AG04449 (cell line): ENCODE measurements around the gene DHX36.

ENCODE experiments used
- CTCF ChIA-PET: fragments of 350-600 bp; formaldehyde crosslinking; extraction: SDS; loops from one replicate; lab custom pipeline; 2021; ENCODE audit warnings: antibody characterized with exemption; lab: Yijun Ruan, JAX
- POLR2A ChIA-PET: fragments of 400-600, 350-600 bp; formaldehyde crosslinking; extraction: SDS; loops from one replicate; lab custom pipeline; 2020; ENCODE audit warnings: antibody characterized with exemption, inconsistent platforms; lab: Yijun Ruan, JAX
- DNase-seq: peaks from one replicate; pipeline ENCODE4 v3.0.0-alpha.2; 2010; ENCODE audit warnings: low read depth, low spot score
- H3K4me3 ChIP-seq: 2 replicates; pipeline ENCODE4 v1.5.1; 2011; ENCODE audit warnings: low read depth, mild to moderate bottlenecking, control low read depth, low read length
- TF ChIP-seq, protein P1 (sequence below): IDR thresholded peaks from one replicate; pipeline ENCODE4 v1.5.1; 2011; ENCODE audit warnings: mild to moderate bottlenecking, moderate library complexity, low read length, control low read depth, inconsistent platforms; ENCODE audit not compliant: insufficient read depth; ENCODE audit errors: missing control alignments

Gene DHX36

DNA sequence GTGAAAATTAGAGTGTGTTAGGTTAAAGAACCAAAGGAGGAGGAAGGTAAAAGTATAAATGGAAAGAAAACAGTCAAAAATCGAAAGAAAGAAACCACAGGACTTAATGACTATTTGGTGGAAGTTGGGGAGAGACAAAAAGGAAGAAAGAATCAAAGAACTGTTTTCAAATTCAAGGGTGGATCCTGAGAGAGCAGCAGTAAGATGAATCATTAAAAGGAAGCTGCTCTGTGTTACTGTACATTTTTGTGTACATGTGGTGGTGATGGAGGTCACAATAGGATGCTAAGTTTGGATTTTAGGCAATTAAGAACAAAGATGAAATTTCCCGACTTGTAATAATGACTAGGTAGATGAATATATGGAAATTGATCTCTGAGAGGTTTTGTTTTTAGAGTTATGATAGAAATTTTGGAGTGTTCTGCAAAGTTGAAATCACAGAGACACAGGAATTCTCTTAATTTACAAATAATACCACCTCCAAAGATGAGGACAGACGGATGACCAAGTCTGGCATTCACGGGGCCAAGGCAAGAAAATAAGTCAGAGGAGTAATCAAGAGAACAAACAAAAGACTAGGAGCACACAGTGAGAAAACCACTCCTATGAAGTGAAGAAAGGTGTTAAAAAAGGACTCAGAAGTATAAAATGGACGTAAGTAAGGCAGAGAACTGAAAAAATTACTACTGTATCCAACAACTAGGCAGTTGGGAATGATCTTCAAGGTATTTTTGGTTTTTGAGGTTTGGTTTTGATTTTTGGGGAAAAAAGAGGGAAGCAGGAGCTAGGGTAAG, 7.1 kb downstream of the DHX36 start:
- no peak overlapping the region for H3K4me3 ChIP-seq
- POLR2A ChIA-PET: no interaction called here
- DNase-seq: no peak
- CTCF ChIA-PET: interaction anchor here (0.9 to 1.3 kb wide), 2 partner anchors 64 to 1938 kb away, joined by 4 read pairs; no protein-coding TSS in a partner anchor
- TF ChIP-seq, protein P1, sequence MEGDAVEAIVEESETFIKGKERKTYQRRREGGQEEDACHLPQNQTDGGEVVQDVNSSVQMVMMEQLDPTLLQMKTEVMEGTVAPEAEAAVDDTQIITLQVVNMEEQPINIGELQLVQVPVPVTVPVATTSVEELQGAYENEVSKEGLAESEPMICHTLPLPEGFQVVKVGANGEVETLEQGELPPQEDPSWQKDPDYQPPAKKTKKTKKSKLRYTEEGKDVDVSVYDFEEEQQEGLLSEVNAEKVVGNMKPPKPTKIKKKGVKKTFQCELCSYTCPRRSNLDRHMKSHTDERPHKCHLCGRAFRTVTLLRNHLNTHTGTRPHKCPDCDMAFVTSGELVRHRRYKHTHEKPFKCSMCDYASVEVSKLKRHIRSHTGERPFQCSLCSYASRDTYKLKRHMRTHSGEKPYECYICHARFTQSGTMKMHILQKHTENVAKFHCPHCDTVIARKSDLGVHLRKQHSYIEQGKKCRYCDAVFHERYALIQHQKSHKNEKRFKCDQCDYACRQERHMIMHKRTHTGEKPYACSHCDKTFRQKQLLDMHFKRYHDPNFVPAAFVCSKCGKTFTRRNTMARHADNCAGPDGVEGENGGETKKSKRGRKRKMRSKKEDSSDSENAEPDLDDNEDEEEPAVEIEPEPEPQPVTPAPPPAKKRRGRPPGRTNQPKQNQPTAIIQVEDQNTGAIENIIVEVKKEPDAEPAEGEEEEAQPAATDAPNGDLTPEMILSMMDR: no peak

DNA sequence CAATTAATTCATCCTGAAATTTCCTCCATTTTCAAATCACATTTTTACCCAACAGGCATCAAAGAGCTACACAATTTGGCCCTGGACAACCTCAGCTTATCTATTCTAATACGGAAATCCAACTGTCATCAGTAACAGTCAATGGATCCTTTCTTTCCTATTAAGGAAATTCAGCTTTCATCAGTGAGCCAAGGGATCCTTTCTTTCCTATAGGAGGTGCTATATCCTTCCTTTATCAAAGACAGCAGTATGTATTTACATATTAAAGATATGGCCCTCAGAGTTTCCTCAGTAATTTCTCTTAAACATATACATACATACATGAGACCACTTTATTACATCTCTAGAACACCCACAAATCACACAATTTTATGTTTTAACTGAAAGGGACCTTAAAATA, 10.1 kb downstream of the DHX36 start:
- TF ChIP-seq, protein P1: no peak
- no peak overlapping the region for H3K4me3 ChIP-seq
- DNase-seq: no peak
- POLR2A ChIA-PET: no interaction called here
- CTCF ChIA-PET: interaction anchor here (1.3 kb wide), 1 partner anchor 24 kb away, joined by 5 read pairs; no protein-coding TSS in a partner anchor

DNA sequence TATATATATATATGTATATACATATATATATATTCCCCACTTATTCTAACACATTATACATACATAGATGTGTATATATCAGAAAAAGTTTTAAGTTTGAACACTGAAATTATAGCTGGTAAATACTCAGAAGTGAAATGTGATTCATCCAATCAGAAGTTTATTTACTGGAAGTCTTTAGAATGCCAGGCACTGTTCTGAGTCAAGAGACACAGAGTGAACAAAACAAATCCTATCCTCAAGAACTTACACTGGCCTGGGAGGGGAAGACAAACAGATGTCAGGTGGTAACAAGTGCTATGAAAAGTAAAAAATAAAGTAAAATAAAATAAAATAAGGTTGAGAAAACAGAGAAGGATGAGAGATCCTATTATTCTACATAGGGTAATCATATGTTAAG, 13.4 kb downstream of the DHX36 start:
- no peak overlapping the region for H3K4me3 ChIP-seq
- ChIA-PET POLR2A (no interaction called here), CTCF (no interaction called here)
- DNase-seq: no peak
- TF ChIP-seq, protein P1: no peak

GRCh38 chr3:154307363-154307762, 16.9 kb downstream of the DHX36 start:
- DNase-seq: no peak
- ChIA-PET CTCF (no interaction called here), POLR2A (no interaction called here)
- H3K4me3 ChIP-seq: no peak overlapping the region
- TF ChIP-seq, protein P1: no peak

DNA sequence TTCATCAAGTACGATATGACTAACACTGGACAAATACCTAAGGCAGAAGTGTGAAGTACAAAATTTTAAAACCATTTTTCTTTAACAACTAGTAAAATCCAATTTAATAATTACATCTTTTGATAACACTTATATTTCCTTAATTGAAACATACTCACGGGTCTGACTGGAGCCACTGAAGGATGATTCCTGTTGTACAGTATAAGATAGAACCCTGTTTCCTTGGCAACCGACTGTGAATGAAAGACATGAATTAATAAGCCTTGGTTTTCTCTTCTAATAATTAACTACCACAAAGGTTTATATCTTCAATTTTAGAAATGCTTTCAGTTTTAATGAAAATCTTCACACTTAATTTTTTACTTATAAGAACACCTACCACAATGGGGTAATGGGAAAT, 19.4 kb downstream of the DHX36 start:
- ChIA-PET CTCF (no interaction called here), POLR2A (no interaction called here)
- TF ChIP-seq, protein P1: no peak
- H3K4me3 ChIP-seq: no peak overlapping the region
- DNase-seq: no peak

- TF ChIP-seq, protein P1: no peak
- CTCF ChIA-PET: no interaction called here
- peak; percentile 31 for DNase-seq
- no peak overlapping the region for H3K4me3 ChIP-seq
- POLR2A ChIA-PET: no interaction called here
Observed at GRCh38 chr3:154304116-154304786, 20.0 kb downstream of the DHX36 start.
